SIG-M5 (cell line): ENCODE results near the gene FKBP1A.
"Not testable (repeated sequence)": the region's sequence is repeated elsewhere in the genome, so short reads cannot be mapped to it uniquely, and the experiment has no call there.

Experiments
- DNase-seq: peaks from one replicate; lab custom pipeline; 2025; lab: John Stamatoyannopoulos, UW

The FKBP1A gene

GRCh38 chr20:1364106-1364505, 28.7 kb downstream of the FKBP1A start:
- no peak for DNase-seq

GRCh38 chr20:1363522-1363921, 29.3 kb downstream of the FKBP1A start:
- no peak for DNase-seq

- no peak for DNase-seq
Observed at GRCh38 chr20:1362484-1362883, 30.4 kb downstream of the FKBP1A start.

GRCh38 chr20:1360094-1360846, 32.6 kb downstream of the FKBP1A start:
- no peak for DNase-seq

GRCh38 chr20:1357921-1358671, 34.8 kb downstream of the FKBP1A start:
- DNase-seq: no peak

- DNase-seq: no peak
Observed at GRCh38 chr20:1353956-1354355, 38.9 kb downstream of the FKBP1A start.

- DNase-seq: no peak
Observed at GRCh38 chr20:1346315-1346969, 46.4 kb downstream of the FKBP1A start.

- DNase-seq: no peak
Observed at GRCh38 chr20:1345756-1346093, 47.1 kb downstream of the FKBP1A start.

- DNase-seq: no peak
Observed at GRCh38 chr20:1345030-1345755, 47.7 kb downstream of the FKBP1A start.

- DNase-seq: not testable (repeated sequence)
Observed at GRCh38 chr20:1343446-1344124, 49.3 kb downstream of the FKBP1A start.

- DNase-seq: no peak
Observed at GRCh38 chr20:1341561-1342265, 51.1 kb downstream of the FKBP1A start.

- DNase-seq: no peak
Observed at GRCh38 chr20:1338801-1339200, 54.1 kb downstream of the FKBP1A start.

- DNase-seq: no peak
Observed at GRCh38 chr20:1338096-1338495, 54.8 kb downstream of the FKBP1A start.

GRCh38 chr20:1337441-1337840, 55.4 kb downstream of the FKBP1A start:
- no peak for DNase-seq

GRCh38 chr20:1336699-1337367, 56.0 kb downstream of the FKBP1A start:
- DNase-seq: no peak

GRCh38 chr20:1335961-1336698, 56.7 kb downstream of the FKBP1A start:
- no peak for DNase-seq

GRCh38 chr20:1334761-1335160, 58.1 kb downstream of the FKBP1A start:
- peak; percentile 18 for DNase-seq

GRCh38 chr20:1334370-1334731, 58.5 kb downstream of the FKBP1A start:
- no peak for DNase-seq

GRCh38 chr20:1333462-1334369, 59.1 kb downstream of the FKBP1A start:
- no peak for DNase-seq
